Ovary (tissue), 9 donors: ENCODE results near the gene GUCD1. TPM values are rescaled to one million over a fixed set of nuclear protein-coding genes. Genes with fewer than 3 reads are reported as not detected.
"Not testable (repeated sequence)": the region's sequence is repeated elsewhere in the genome, so short reads cannot be mapped to it uniquely, and the experiment has no call there.

Source experiments
- DNase-seq, 5 donors: peaks; one replicate each; pipeline ENCODE4 v3.0.0-alpha.2; 2019 to 2020
- H3K27ac ChIP-seq, 2 donors: fragments of 200-600 bp; one replicate each; pipeline versions ENCODE4 v1.5.1 to v1.8.0; 2019 to 2022
- H3K27me3 ChIP-seq: fragments of 200-600 bp; one replicate; pipeline ENCODE4 v1.8.0; 2022
- H3K36me3 ChIP-seq: fragments of 200-600 bp; sonication (generic); one replicate; pipeline ENCODE4 v1.5.1; 2019
- H3K4me1 ChIP-seq: one replicate; pipeline ENCODE4 v1.8.1; 2013; ENCODE audit warnings: mild to moderate bottlenecking, moderate library complexity; ENCODE audit not compliant: insufficient read depth
- H3K4me3 ChIP-seq: fragments of 200-600 bp; sonication (generic); one replicate; pipeline ENCODE4 v1.5.1; 2017
- H3K9me3 ChIP-seq, 2 donors: fragments of 200-600 bp in 1 of 2; sonication (generic) in 1 of 2; one replicate each; pipeline versions ENCODE4 v1.5.1 to v1.8.1; 2013 to 2019; ENCODE audit warnings: mild to moderate bottlenecking in 1 of 2, moderate library complexity in 1 of 2
- CTCF ChIP-seq, 3 donors: fragments of 450-650 bp in 2 of 3; fragments of 200-600 bp in 1 of 3; IDR thresholded peaks; one replicate each; pipeline versions ENCODE4 v1.5.1 to v1.8.0; 2016 to 2022; ENCODE audit warnings: antibody characterized with exemption in 3 of 3, mild to moderate bottlenecking in 1 of 3
- EP300 ChIP-seq: sonication (generic); formaldehyde crosslinking; IDR thresholded peaks from one replicate; pipeline ENCODE4 v1.6.1; 2017; ENCODE audit warnings: antibody characterized with exemption
- POLR2A ChIP-seq: fragments of 450-650 bp; IDR thresholded peaks from one replicate; pipeline ENCODE4 v1.6.1; 2017; ENCODE audit warnings: antibody characterized with exemption, mild to moderate bottlenecking, moderate library complexity
- WGBS, 3 donors: extraction: QIAGEN DNeasy Blood & Tissue Kit in 1 of 3; methylation state at CpG; one replicate each; pipeline versions ENCODE4 v1.1.5 to v1.1.7; 2013 to 2017; 5-methylcytosine and 5-hydroxymethylcytosine counted together
- intact Hi-C, 4 donors: fragments of 100-400 bp; cut with DNase I; formaldehyde crosslinking; loops; one replicate each; pipeline versions ENCODE4 v1.11.0 to v1.15.1; 2022 to 2023
- polyA plus RNA-seq, 2 donors: library from polyadenylated mRNA; stranded (reverse); fragments of 200-250 nt in 1 of 2; fragments of 350-450 nt in 1 of 2; fragmentation: Illumina TruSeq in 1 of 2; extraction: RNeasy Lipid Tissue Mini Kit (QIAGEN cat#74804) in 1 of 2; gene quantifications; one replicate each; pipeline ENCODE4 v1.2.3, GENCODE V29; 2013 to 2014
- total RNA-seq, 7 donors: library from RNA; depleted of rRNA in 2 of 7; stranded (reverse); fragments of >200 nt in 2 of 7; fragmentation: NEBNext Ultra II Directional in 3 of 7; extraction: Animal tissue kit (Norgen Biotek cat#: 25700) in 3 of 7; gene quantifications; one replicate each; pipeline versions ENCODE4 v1.1.0 to v1.2.4, GENCODE V29; 2016 to 2023
- donor health status: DM: no; HTN: no; CAD: no; lungs with moderate emphysema.
- donor health status: DM: no; HTN: no; CAD: no.
- donor health status: Bipolar disorder and iron deficiency.
- donor health status: DM: yes; HTN: yes; CAD: no.
- donor health status: DM: no; HTN: no; CAD: no.
- donor health status: DM: yes; HTN: yes; CAD: no.

The GUCD1 gene
- total and polyA plus RNA-seq, 9 donors = 30.3 to 85.4 (median 55.4) TPM

- H3K27ac ChIP-seq = no peak overlapping the region
- WGBS, 3 donors = 92 to 100% (median 93%) methylated on average over 1 to 6 of the region's 6 CpGs
These were observed 40.3 kb upstream of the GUCD1 start for GRCh38 chr22:24595228-24595627.

GRCh38 chr22:24594569-24595120 lies 39.7 kb upstream of the GUCD1 start:
- Histone ChIP-seq H3K9me3 (no peaks in the 10 kb centered on the region), H3K36me3 (no peaks in the 10 kb centered on the region), H3K27me3 (no peaks in the 10 kb centered on the region), H3K4me3 (no peak overlapping the region), H3K27ac (no peak overlapping the region), H3K4me1 (no peaks in the 10 kb centered on the region)
- 78 to 83% (median 82%) methylated on average over 7 of the region's 7 CpGs for WGBS, 3 donors
- DNase-seq = peak in 1 of 5 donors; percentile 39
- TF ChIP-seq EP300 (no peak), POLR2A (no peak), CTCF (IDR thresholded peaks at IDR 0.05) (no peak)
- intact Hi-C loops = no loop called here

More at GRCh38 chr22:24595228-24595627, 40.3 kb upstream of the GUCD1 start:
- no peak overlapping the region for H3K4me3 ChIP-seq
- TF ChIP-seq EP300 (no peak), POLR2A (no peak), CTCF (IDR thresholded peaks at IDR 0.05) (no peak)
- no peaks in the 10 kb centered on the region for H3K9me3 ChIP-seq
- H3K4me1 ChIP-seq = no peaks in the 10 kb centered on the region
- no peaks in the 10 kb centered on the region for H3K27me3 ChIP-seq
- intact Hi-C loops = no loop called here
- no peak for DNase-seq
- no peaks in the 10 kb centered on the region for H3K36me3 ChIP-seq

GRCh38 chr22:24593836-24594568 lies 39.1 kb upstream of the GUCD1 start:
- no peak for TF ChIP-seq CTCF (IDR thresholded peaks at IDR 0.05)
- no peak for TF ChIP-seq EP300
- TF ChIP-seq POLR2A = no peak
- Histone ChIP-seq H3K4me3 (no peak overlapping the region), H3K9me3 (no peaks in the 10 kb centered on the region), H3K27me3 (no peaks in the 10 kb centered on the region), H3K27ac (peak overlapping the region in 1 of 2 donors; percentile 88), H3K36me3 (no peaks in the 10 kb centered on the region), H3K4me1 (no peaks in the 10 kb centered on the region)
- peak in 1 of 5 donors; percentile 41 for DNase-seq
- intact Hi-C loops = no loop called here
- 67 to 78% (median 69%) methylated on average over 15 to 16 of the region's 16 CpGs for WGBS, 3 donors

- WGBS, 3 donors = 80 to 83% (median 82%) methylated on average over 10 of the region's 10 CpGs
- peak overlapping the region; percentile 63 to 88 for H3K27ac ChIP-seq
- H3K9me3 ChIP-seq, intact Hi-C loops, H3K36me3 ChIP-seq, H3K4me1 ChIP-seq, H3K27me3 ChIP-seq: not testable (repeated sequence)
- H3K4me3 ChIP-seq = peak overlapping the region; percentile 56
- DNase-seq = peak in 1 of 5 donors; percentile 20
These were observed 38.6 kb upstream of the GUCD1 start for GRCh38 chr22:24593559-24593835.

- Histone ChIP-seq H3K27ac (peak within 1 kb of the TSS; percentile 63 to 88), H3K36me3 (no peaks in the 10 kb centered on the region), H3K4me1 (no peaks in the 10 kb centered on the region), H3K9me3 (no peaks in the 10 kb centered on the region), H3K27me3 (no peaks in the 10 kb centered on the region), H3K4me3 (peak within 1 kb of the TSS; percentile 56)
- intact Hi-C loops = no loop called here
- peak; percentile 95 to 96 (median 95) for DNase-seq
- TF ChIP-seq POLR2A = no peak
- TF ChIP-seq EP300 = no peak
- TF ChIP-seq CTCF (IDR thresholded peaks at IDR 0.05) = no peak
- WGBS, 3 donors = 2 to 4% (median 2%) methylated on average over 52 to 72 of the region's 72 CpGs
These were observed 38.1 kb upstream of the GUCD1 start, which contains the start of gene LRRC75B for GRCh38 chr22:24592851-24593558. TSS of gene LRRC75B (minus strand) at chr22:24593073. CDS start at chr22:24593039, 34 bp downstream.
